ENCODE data around the gene GPR108. TPM values are rescaled to one million over a fixed set of nuclear protein-coding genes. Genes with fewer than 3 reads are reported as not detected.

Gene GPR108
- polyA plus RNA-seq, 1 donor from 2014 or later: 24.6 TPM

DNA sequence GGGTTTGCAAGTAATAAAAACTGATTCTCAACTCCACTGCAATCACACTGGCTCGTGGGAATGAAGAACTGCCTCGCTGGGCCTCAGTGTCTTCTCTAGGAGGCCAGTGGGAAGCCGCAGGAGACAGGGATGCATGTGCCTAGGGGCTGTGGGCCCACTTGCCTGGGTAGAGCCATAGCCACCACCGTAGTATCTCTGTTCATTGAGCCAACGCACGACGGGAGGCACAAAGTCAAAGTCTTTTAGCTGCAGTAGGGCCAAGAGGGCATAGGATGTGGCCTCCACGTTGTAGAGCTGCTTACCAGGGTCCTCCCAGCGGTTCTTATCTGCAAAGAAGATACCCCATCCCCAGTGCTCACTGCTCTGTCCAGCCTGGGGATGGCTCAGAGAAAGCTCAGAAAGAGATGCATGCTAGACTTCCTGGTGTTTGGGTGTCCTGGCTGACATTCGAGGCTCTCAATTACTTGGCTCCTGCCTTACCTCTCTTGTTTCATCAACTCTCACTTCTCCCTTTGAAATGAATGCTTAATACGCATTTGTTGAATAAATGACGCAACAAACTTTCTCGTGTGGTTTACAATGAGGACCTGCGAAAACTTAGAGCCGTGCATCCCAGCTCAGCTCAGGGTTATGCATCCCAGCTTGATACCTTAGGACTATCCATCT lies 51.3 kb downstream of the GPR108 start:
- no peaks in the 10 kb centered on the region for H3K36me3 ChIP-seq (ENCODE audit: insufficient read depth, low read length)
- no peaks in the 10 kb centered on the region for H3K27me3 ChIP-seq (ENCODE audit: insufficient read depth, low read depth, low read length)
- no peak for TF ChIP-seq EP300 (conservative IDR thresholded peaks at IDR 0.05; ENCODE audit: poor library complexity, severe bottlenecking)
- TF ChIP-seq, protein P1, sequence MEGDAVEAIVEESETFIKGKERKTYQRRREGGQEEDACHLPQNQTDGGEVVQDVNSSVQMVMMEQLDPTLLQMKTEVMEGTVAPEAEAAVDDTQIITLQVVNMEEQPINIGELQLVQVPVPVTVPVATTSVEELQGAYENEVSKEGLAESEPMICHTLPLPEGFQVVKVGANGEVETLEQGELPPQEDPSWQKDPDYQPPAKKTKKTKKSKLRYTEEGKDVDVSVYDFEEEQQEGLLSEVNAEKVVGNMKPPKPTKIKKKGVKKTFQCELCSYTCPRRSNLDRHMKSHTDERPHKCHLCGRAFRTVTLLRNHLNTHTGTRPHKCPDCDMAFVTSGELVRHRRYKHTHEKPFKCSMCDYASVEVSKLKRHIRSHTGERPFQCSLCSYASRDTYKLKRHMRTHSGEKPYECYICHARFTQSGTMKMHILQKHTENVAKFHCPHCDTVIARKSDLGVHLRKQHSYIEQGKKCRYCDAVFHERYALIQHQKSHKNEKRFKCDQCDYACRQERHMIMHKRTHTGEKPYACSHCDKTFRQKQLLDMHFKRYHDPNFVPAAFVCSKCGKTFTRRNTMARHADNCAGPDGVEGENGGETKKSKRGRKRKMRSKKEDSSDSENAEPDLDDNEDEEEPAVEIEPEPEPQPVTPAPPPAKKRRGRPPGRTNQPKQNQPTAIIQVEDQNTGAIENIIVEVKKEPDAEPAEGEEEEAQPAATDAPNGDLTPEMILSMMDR (IDR thresholded peaks at IDR 0.05; ENCODE audit: poor library complexity, severe bottlenecking): no peak
- TF ChIP-seq RAD21 (conservative IDR thresholded peaks at IDR 0.05): no peak
- TF ChIP-seq, protein P2, sequence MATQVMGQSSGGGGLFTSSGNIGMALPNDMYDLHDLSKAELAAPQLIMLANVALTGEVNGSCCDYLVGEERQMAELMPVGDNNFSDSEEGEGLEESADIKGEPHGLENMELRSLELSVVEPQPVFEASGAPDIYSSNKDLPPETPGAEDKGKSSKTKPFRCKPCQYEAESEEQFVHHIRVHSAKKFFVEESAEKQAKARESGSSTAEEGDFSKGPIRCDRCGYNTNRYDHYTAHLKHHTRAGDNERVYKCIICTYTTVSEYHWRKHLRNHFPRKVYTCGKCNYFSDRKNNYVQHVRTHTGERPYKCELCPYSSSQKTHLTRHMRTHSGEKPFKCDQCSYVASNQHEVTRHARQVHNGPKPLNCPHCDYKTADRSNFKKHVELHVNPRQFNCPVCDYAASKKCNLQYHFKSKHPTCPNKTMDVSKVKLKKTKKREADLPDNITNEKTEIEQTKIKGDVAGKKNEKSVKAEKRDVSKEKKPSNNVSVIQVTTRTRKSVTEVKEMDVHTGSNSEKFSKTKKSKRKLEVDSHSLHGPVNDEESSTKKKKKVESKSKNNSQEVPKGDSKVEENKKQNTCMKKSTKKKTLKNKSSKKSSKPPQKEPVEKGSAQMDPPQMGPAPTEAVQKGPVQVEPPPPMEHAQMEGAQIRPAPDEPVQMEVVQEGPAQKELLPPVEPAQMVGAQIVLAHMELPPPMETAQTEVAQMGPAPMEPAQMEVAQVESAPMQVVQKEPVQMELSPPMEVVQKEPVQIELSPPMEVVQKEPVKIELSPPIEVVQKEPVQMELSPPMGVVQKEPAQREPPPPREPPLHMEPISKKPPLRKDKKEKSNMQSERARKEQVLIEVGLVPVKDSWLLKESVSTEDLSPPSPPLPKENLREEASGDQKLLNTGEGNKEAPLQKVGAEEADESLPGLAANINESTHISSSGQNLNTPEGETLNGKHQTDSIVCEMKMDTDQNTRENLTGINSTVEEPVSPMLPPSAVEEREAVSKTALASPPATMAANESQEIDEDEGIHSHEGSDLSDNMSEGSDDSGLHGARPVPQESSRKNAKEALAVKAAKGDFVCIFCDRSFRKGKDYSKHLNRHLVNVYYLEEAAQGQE (IDR thresholded peaks at IDR 0.05; ENCODE audit: borderline replicate concordance): no peak
- no peak for TF ChIP-seq POLR2AphosphoS5 (IDR thresholded peaks at IDR 0.05)
- TF ChIP-seq EZH2 (IDR thresholded peaks at IDR 0.05; ENCODE audit: borderline replicate concordance, insufficient read depth, low read length, poor library complexity, severe bottlenecking): no peak
- TF ChIP-seq TAF1 (IDR thresholded peaks at IDR 0.05; ENCODE audit: low read depth): no peak
- no peak for TF ChIP-seq MXI1 (conservative IDR thresholded peaks at IDR 0.05; ENCODE audit: poor library complexity, severe bottlenecking)
- H4K20me1 ChIP-seq (ENCODE audit: insufficient read depth): no peaks in the 10 kb centered on the region
- no peak overlapping the region for H3K9ac ChIP-seq (ENCODE audit: low read length)
- no peak overlapping the region for H2AFZ ChIP-seq (ENCODE audit: low read depth, low read length)
- H3K9me2 ChIP-seq (ENCODE audit: insufficient read depth, low read length): no peaks in the 10 kb centered on the region
- H3K27ac ChIP-seq (ENCODE audit: low read length): no peak overlapping the region
- H3F3A ChIP-seq (ENCODE audit: insufficient read depth, low read length, poor library complexity, severe bottlenecking): no peaks in the 10 kb centered on the region
- no peaks in the 10 kb centered on the region for H3K9me3 ChIP-seq (ENCODE audit: low read length)
- H3K4me3 ChIP-seq (ENCODE audit: low read length): no peak overlapping the region
- no peaks in the 10 kb centered on the region for H3K79me2 ChIP-seq (replicated peaks; ENCODE audit: insufficient read depth, low read length)
- H3K4me2 ChIP-seq (ENCODE audit: low read length): no peak overlapping the region

DNA sequence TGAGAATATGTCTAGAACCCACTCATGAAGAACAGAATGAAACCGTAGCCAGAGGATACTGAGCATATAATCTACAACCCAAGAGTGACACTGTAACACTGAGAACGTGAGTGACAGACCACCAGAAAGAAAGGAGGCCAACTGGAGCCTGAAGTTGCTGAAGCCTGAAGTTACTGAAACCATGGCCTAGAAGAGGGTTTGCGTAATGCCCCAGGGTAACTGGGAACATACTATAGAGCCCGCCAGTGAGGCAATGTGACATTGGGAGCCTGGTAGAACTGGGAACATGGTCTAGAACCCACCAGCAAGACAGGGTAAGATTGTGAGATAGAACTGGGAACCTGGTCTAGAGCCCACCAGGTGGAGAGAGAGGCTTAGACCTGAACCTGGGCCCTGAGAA lies 51.9 kb downstream of the GPR108 start:
- no peak overlapping the region for H3K4me2 ChIP-seq (ENCODE audit: low read length)
- H3K36me3 ChIP-seq (ENCODE audit: insufficient read depth, low read length): no peaks in the 10 kb centered on the region
- H3F3A ChIP-seq (ENCODE audit: insufficient read depth, low read length, poor library complexity, severe bottlenecking): no peaks in the 10 kb centered on the region
- H3K9ac ChIP-seq (ENCODE audit: low read length): no peak overlapping the region
- H3K79me2 ChIP-seq (replicated peaks; ENCODE audit: insufficient read depth, low read length): no peaks in the 10 kb centered on the region
- H3K9me2 ChIP-seq (ENCODE audit: insufficient read depth, low read length): no peaks in the 10 kb centered on the region
- TF ChIP-seq, protein P1 (IDR thresholded peaks at IDR 0.05; ENCODE audit: poor library complexity, severe bottlenecking): no peak
- TF ChIP-seq SMC3 (conservative IDR thresholded peaks at IDR 0.05; ENCODE audit: poor library complexity): no peak
- TF ChIP-seq MXI1 (conservative IDR thresholded peaks at IDR 0.05; ENCODE audit: poor library complexity, severe bottlenecking): no peak
- no peak for TF ChIP-seq EP300 (conservative IDR thresholded peaks at IDR 0.05; ENCODE audit: poor library complexity, severe bottlenecking)
- TF ChIP-seq POLR2AphosphoS5 (IDR thresholded peaks at IDR 0.05): no peak
- no peaks in the 10 kb centered on the region for H4K20me1 ChIP-seq (ENCODE audit: insufficient read depth)
- no peak overlapping the region for H3K27ac ChIP-seq (ENCODE audit: low read length)
- no peaks in the 10 kb centered on the region for H3K27me3 ChIP-seq (ENCODE audit: insufficient read depth, low read depth, low read length)
- H3K4me3 ChIP-seq (ENCODE audit: low read length): no peak overlapping the region
- no peaks in the 10 kb centered on the region for H3K9me3 ChIP-seq (ENCODE audit: low read length)
- H2AFZ ChIP-seq (ENCODE audit: low read depth, low read length): no peak overlapping the region
